GM12872 (cell line): ENCODE results near the gene NFKBIB.

Source experiments
- CTCF ChIP-seq: IDR thresholded peaks from 3 replicates; pipeline ENCODE4 v1.5.1; 2011; ENCODE audit warnings: low read depth, mild to moderate bottlenecking, low read length, moderate library complexity; ENCODE audit not compliant: insufficient read depth

The NFKBIB gene

GRCh38 chr19:38913958-38914357 lies 14.2 kb downstream of the NFKBIB start:
- no peak for TF ChIP-seq CTCF

DNA sequence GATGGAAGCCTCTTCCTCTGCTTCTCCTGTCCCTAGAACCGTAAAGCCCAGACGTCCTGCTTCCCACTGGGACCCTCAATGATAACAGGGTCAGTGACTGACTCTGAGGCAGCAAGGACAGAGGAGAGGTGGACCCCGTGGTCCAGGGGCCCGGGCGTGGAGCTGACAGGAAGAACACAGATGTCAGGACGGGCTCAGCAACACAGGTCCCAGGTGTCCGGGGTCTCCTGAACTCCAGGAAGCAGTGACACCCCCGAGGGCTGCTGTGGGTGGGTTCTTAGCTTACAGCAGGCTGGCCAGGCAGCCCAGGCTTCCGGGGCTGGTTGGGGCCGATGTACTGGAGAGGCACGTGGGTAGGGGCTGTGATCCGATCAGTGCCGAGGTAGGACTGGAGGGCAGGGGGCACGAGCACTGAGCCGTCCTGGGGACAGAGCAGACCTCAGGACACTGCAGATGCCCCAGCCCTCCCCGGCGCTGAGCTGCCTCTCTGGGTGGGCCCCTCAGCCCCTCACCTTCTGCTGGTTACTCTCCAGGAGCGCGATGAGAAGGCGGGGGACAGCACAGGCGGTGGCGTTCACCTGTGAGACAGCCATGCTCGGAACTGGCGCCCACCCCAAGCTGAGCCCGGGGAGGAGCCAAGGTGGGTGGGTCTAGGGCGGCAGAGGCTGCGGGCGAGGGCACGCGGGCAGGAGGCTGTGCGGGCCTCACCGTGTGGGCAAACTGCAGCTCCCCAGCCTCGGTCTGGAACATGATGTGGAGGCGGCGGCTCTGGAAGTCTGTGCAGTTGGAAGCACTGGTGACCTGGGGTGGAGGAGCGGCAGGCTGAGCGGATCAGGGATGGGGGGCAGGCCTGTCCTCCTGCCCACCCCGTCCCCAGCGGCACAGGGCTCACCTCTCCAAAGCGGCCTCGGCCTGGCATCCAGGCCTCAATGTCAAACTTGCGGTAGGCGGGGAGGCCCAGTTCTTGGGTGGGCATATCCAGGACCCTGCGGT lies 15.9 kb downstream of the NFKBIB start:
- no peak for TF ChIP-seq CTCF

DNA sequence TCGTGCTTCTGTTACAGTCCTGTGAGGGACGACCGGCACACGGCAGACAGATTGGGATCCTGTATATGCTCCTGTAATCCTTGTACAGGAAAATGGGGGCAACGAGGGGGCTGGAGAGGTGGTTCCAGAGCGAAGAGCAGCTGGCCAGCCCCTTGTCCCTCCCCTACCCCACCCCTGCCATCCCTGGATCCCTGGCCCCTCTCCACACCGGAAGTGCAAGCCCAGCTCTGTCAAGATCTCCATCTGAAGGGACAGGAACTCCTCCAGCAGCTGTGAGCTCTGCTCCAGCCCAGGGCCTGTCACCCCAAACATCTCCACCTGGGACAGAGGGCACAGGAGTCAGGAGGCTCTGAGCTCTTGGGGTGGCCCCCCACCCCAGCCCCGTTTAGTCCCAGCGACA lies 17.7 kb downstream of the NFKBIB start:
- no peak for TF ChIP-seq CTCF

GRCh38 chr19:38917921-38918491 lies 18.2 kb downstream of the NFKBIB start:
- TF ChIP-seq CTCF, result no peak

DNA sequence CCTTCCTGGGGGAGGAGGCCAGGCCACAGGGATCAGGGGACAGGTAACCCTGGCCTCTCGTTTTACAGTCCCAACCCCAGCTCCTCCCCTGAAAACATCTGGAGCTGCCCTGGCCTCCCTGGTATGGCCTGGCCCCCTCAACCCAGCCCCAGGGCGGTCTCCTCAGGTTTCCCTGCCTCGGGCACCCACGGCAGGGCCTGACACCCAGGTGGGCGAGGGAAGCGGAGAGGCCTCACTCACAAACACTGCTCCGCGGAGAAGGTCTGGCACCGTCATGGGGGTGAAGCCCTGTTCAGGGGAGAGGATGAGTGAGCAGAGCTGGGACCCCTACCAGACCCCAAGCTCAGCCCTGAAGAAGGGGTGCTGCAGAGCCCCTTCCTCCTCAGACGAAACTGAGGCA lies 18.8 kb downstream of the NFKBIB start:
- TF ChIP-seq CTCF, result no peak

GRCh38 chr19:38919837-38920601 lies 20.2 kb downstream of the NFKBIB start:
- no peak for TF ChIP-seq CTCF
